Measurements from ENCODE around the gene NCEH1. TPM values are rescaled to one million over a fixed set of nuclear protein-coding genes. Genes with fewer than 3 reads are reported as not detected.

The NCEH1 gene
- polyA plus RNA-seq, 1 of the 3 experiments (the other 2 are of a cell fraction): 7.5 TPM

- TF ChIP-seq RAD21 (IDR thresholded peaks at IDR 0.05; ENCODE audit: low read length) (no peak), EP300 (IDR thresholded peaks at IDR 0.05; ENCODE audit: borderline replicate concordance in 1 of 2, low read depth in 1 of 2, low read length in 1 of 2) (no peak), RCOR1 (IDR thresholded peaks at IDR 0.05; ENCODE audit: low read length) (no peak), RFX5 (IDR thresholded peaks at IDR 0.05; ENCODE audit: low read length) (no peak), GATA2 (CRISPR knock-in tag; IDR thresholded peaks at IDR 0.05) (no peak), FOXJ3 (CRISPR knock-in tag; IDR thresholded peaks at IDR 0.05) (no peak), GABPA (IDR thresholded peaks at IDR 0.05; ENCODE audit: low read depth) (no peak), NFIC (IDR thresholded peaks at IDR 0.05; ENCODE audit: borderline replicate concordance) (no peak), ZBTB33 (IDR thresholded peaks at IDR 0.05; ENCODE audit: borderline replicate concordance, low read depth) (no peak), ELF1 (IDR thresholded peaks at IDR 0.05) (no peak), NRF1 (IDR thresholded peaks at IDR 0.05; ENCODE audit: low read depth, low read length) (no peak), FOXM1 (IDR thresholded peaks at IDR 0.05; ENCODE audit: low read depth) (no peak), JUND (IDR thresholded peaks at IDR 0.05) (no peak), YY1 (IDR thresholded peaks at IDR 0.05; ENCODE audit: low read depth) (no peak), CHD2 (IDR thresholded peaks at IDR 0.05; ENCODE audit: low read length, partially characterized antibody) (no peak), CTCF (IDR thresholded peaks at IDR 0.05) (no peak), FOSL2 (IDR thresholded peaks at IDR 0.05; ENCODE audit: borderline replicate concordance, low read depth) (no peak)
- CTCF ChIA-PET: interaction anchor here (1.3 to 1.9 kb wide), 2 partner anchors 17 to 27 kb away, joined by 5 to 7 read pairs; no protein-coding TSS in a partner anchor
These were observed 60.9 kb downstream of the NCEH1 start for GRCh38 chr3:172649987-172650386.

More at GRCh38 chr3:172649987-172650386, 60.9 kb downstream of the NCEH1 start:
- no peak overlapping the region for H3K4me3 ChIP-seq (ENCODE audit: low read depth in 2 of 2, low read length in 1 of 2)
- H3K27me3 ChIP-seq (ENCODE audit: insufficient read depth): no peaks in the 10 kb centered on the region
- H3K36me3 ChIP-seq (replicated peaks in 1 of 2; ENCODE audit: control insufficient read depth in 1 of 2, insufficient read depth in 2 of 2, low read length in 1 of 2): peaks cover 0 to 4% of the 10 kb centered on the region in 2 experiments
- H3K4me1 ChIP-seq (ENCODE audit: control insufficient read depth in 1 of 2, insufficient read depth in 2 of 2, low read depth in 1 of 2, low read length in 1 of 2): peaks cover 3 to 5% of the 10 kb centered on the region in 2 experiments; a peak in 3 of 4 replicates
- no peaks in the 10 kb centered on the region for H3K9me3 ChIP-seq
- H3K9me2 ChIP-seq: no peaks in the 10 kb centered on the region
- WGBS (ENCODE audit: low lambda C conversion rate): 94% methylated on average over 6 of the region's 6 CpGs
- H4K20me1 ChIP-seq (ENCODE audit: insufficient read depth): no peaks in the 10 kb centered on the region
- DNase-seq: no peak
- H3K4me2 ChIP-seq: no peak overlapping the region
- H3K9ac ChIP-seq: no peak overlapping the region
- no peak overlapping the region for H3K27ac ChIP-seq (ENCODE audit: low read depth in 2 of 2, low read length in 1 of 2)
- POLR2A ChIA-PET: interaction anchor here (0.6 kb wide), 1 partner anchor 50 kb away, joined by 3 read pairs; no protein-coding TSS in a partner anchor
- peaks cover 4% of the 10 kb centered on the region; the same call in 1 of the 2 replicates for H3K79me2 ChIP-seq (ENCODE audit: insufficient read depth)
- no peak overlapping the region for H2AFZ ChIP-seq (ENCODE audit: low read depth)
- peaks cover 5% of the 10 kb centered on the region for H3F3A ChIP-seq (replicated peaks; ENCODE audit: insufficient read depth)
